A549 (cell line): Measurements from ENCODE around the gene FOSL1. TPM values are rescaled to one million over a fixed set of nuclear protein-coding genes. Genes with fewer than 3 reads are reported as not detected.

Experiments
- ATAC-seq, 2 experiments: fragments of 200-7000 bp in 1 of 2; fragments of >200 bp in 1 of 2; cut with Nextera tagmentation in 1 of 2; cut with Tn5 transposase in 1 of 2; 3 replicates each; pipeline versions ENCODE4 v1.8.0 to v1.9.1; 2018 to 2020; ENCODE audit warnings: mild to moderate bottlenecking in 1 of 2, moderate library complexity in 1 of 2
- CTCF ChIA-PET: fragments of 300-600 bp; sonication (Branson Sonifier 250); formaldehyde crosslinking; extraction: SDS; loops from one replicate; lab custom pipeline; 2021; ENCODE audit warnings: antibody characterized with exemption, inconsistent platforms; lab: Yijun Ruan, JAX
- POLR2A ChIA-PET: fragments of 350-600 bp; formaldehyde crosslinking; extraction: SDS; loops from one replicate; lab custom pipeline; 2021; ENCODE audit warnings: antibody characterized with exemption, inconsistent platforms; lab: Yijun Ruan, JAX
- DNase-seq, 2 experiments: peaks; one replicate each; pipeline versions ENCODE4 v3.0.0 to v3.0.0-alpha.2; 2011 to 2016; ENCODE audit warnings: low read depth in 1 of 2, low spot score in 1 of 2
- FAIRE-seq: peaks from 2 replicates; lab custom pipeline; 2011; peaks lifted over from hg19 to GRCh38; lab: Jason Lieb, UNC
- H3K27ac ChIP-seq, 2 experiments: fragments of >200 bp; sonication (Bioruptor Twin); formaldehyde crosslinking; 3 replicates each; pipeline ENCODE4 v1.5.1; 2016 to 2017
- H3K4me1 ChIP-seq: fragments of >200 bp; sonication (Bioruptor Twin); formaldehyde crosslinking; 3 replicates; pipeline ENCODE4 v1.6.1; 2016
- H3K4me2 ChIP-seq: fragments of >200 bp; sonication (Bioruptor Twin); formaldehyde crosslinking; 3 replicates; pipeline ENCODE4 v1.6.1; 2016
- H3K4me3 ChIP-seq: fragments of >200 bp; sonication (Bioruptor Twin); formaldehyde crosslinking; 3 replicates; pipeline ENCODE4 v1.5.1; 2016
- H3K9me3 ChIP-seq: fragments of >200 bp; sonication (Bioruptor Twin); formaldehyde crosslinking; 3 replicates; pipeline ENCODE4 v1.6.1; 2016
- CBX8 ChIP-seq: fragments of 200-600 bp; sonication (generic); IDR thresholded peaks from 2 replicates; pipeline ENCODE4 v1.6.1; 2016
- EHF ChIP-seq: fragments of 250-450 bp; sonication (Bioruptor Pico); IDR thresholded peaks from 2 replicates; pipeline ENCODE4 v1.5.0; 2020; ENCODE audit warnings: mild to moderate bottlenecking
- EHMT2 ChIP-seq: fragments of 200-600 bp; sonication (generic); IDR thresholded peaks from 2 replicates; pipeline ENCODE4 v1.6.1; 2016; ENCODE audit warnings: antibody characterized with exemption, low read depth, mild to moderate bottlenecking, moderate library complexity
- ESRRA ChIP-seq: fragments of 150-350 bp; IDR thresholded peaks from 2 replicates; pipeline ENCODE4 v1.6.1; 2014; ENCODE audit warnings: mild to moderate bottlenecking, low read length, borderline replicate concordance
- FOSB ChIP-seq: fragments of 250-450 bp; sonication (Bioruptor Pico); IDR thresholded peaks from 2 replicates; pipeline ENCODE4 v1.5.0; 2020; ENCODE audit warnings: mild to moderate bottlenecking, moderate library complexity
- FOSL2 ChIP-seq, 2 experiments: fragments of 450-650 bp in 1 of 2; fragments of >200 bp in 1 of 2; sonication (Bioruptor Twin) in 1 of 2; formaldehyde crosslinking; IDR thresholded peaks; 2 replicates each; pipeline versions ENCODE4 v1.5.0 to v1.6.1; 2016 to 2020; ENCODE audit warnings: mild to moderate bottlenecking in 1 of 2, moderate library complexity in 1 of 2
- HDAC2 ChIP-seq: fragments of 200-600 bp; sonication (generic); IDR thresholded peaks from 2 replicates; pipeline ENCODE4 v1.6.1; 2016
- HOXA7 ChIP-seq: fragments of 250-450 bp; sonication (Bioruptor Pico); IDR thresholded peaks from 2 replicates; pipeline ENCODE4 v1.5.0; 2020; ENCODE audit warnings: mild to moderate bottlenecking, moderate library complexity
- HOXB13 ChIP-seq: fragments of 250-450 bp; sonication (Bioruptor Pico); IDR thresholded peaks from 2 replicates; pipeline ENCODE4 v1.5.0; 2020; ENCODE audit warnings: low read depth, mild to moderate bottlenecking, moderate library complexity
- HOXB5 ChIP-seq: fragments of 250-450 bp; sonication (Bioruptor Pico); IDR thresholded peaks from 2 replicates; pipeline ENCODE4 v1.5.0; 2020; ENCODE audit warnings: mild to moderate bottlenecking, moderate library complexity
- JUN ChIP-seq, 2 experiments: fragments of >200 bp; sonication (Bioruptor Twin); formaldehyde crosslinking; IDR thresholded peaks; 2 replicates in 1 of 2; 3 replicates in 1 of 2; pipeline ENCODE4 v1.6.1; 2016 to 2017
- JUNB ChIP-seq: fragments of >200 bp; sonication (Bioruptor Twin); formaldehyde crosslinking; IDR thresholded peaks from 2 replicates; pipeline ENCODE4 v1.6.1; 2016
- KDM1A ChIP-seq: fragments of 200-600 bp; sonication (generic); IDR thresholded peaks from 2 replicates; pipeline ENCODE4 v1.6.1; 2016; ENCODE audit warnings: low read depth, mild to moderate bottlenecking
- KDM5A ChIP-seq: fragments of 200-600 bp; sonication (generic); IDR thresholded peaks from 2 replicates; pipeline ENCODE4 v1.6.1; 2016; ENCODE audit warnings: antibody characterized with exemption, mild to moderate bottlenecking
- MAFK ChIP-seq: fragments of 450-650 bp; IDR thresholded peaks from 2 replicates; pipeline ENCODE4 v1.6.1; 2014; ENCODE audit not compliant: partially characterized antibody
- MAZ ChIP-seq: fragments of 150-350 bp; IDR thresholded peaks from 2 replicates; pipeline ENCODE4 v1.6.1; 2014; ENCODE audit warnings: antibody characterized with exemption, low read depth, low read length, borderline replicate concordance
- MYC ChIP-seq: IDR thresholded peaks from 2 replicates; pipeline ENCODE4 v1.6.1; 2012; ENCODE audit warnings: mild to moderate bottlenecking, inconsistent platforms, low read length, improper control_type of control experiment, borderline replicate concordance
- NPAS2 ChIP-seq: fragments of 250-450 bp; sonication (Bioruptor Pico); IDR thresholded peaks from 2 replicates; pipeline ENCODE4 v1.8.0; 2022; ENCODE audit warnings: mild to moderate bottlenecking, moderate library complexity, borderline replicate concordance
- POLR2A ChIP-seq: IDR thresholded peaks from 2 replicates; pipeline ENCODE4 v1.6.1; 2012; ENCODE audit warnings: mild to moderate bottlenecking, low read length
- POLR2AphosphoS2 ChIP-seq: conservative IDR thresholded peaks from 2 replicates; pipeline ENCODE4 v1.6.1; 2012; ENCODE audit warnings: low read length, improper control_type of control experiment, inconsistent platforms
- RCOR1 ChIP-seq: fragments of 150-350 bp; IDR thresholded peaks from 2 replicates; pipeline ENCODE4 v1.6.1; 2014; ENCODE audit warnings: antibody characterized with exemption, low read length, low read depth
- RNF2 ChIP-seq: fragments of 200-600 bp; sonication (generic); IDR thresholded peaks from 2 replicates; pipeline ENCODE4 v1.6.1; 2016; ENCODE audit warnings: low read depth, mild to moderate bottlenecking, antibody characterized with exemption, moderate library complexity, borderline replicate concordance
- SMC3 ChIP-seq: fragments of >200 bp; sonication (Bioruptor Twin); formaldehyde crosslinking; IDR thresholded peaks from 3 replicates; pipeline ENCODE4 v1.6.1; 2018; ENCODE audit warnings: inconsistent platforms
- SREBF2 ChIP-seq: fragments of 450-650 bp; IDR thresholded peaks from 2 replicates; pipeline ENCODE4 v1.6.1; 2014; ENCODE audit warnings: mild to moderate bottlenecking, moderate library complexity
- TFCP2L1 ChIP-seq: fragments of 250-450 bp; sonication (Bioruptor Pico); IDR thresholded peaks from 2 replicates; pipeline ENCODE4 v1.5.0; 2021; ENCODE audit warnings: mild to moderate bottlenecking
- ZC3H11A ChIP-seq: fragments of 450-650 bp; IDR thresholded peaks from 2 replicates; pipeline ENCODE4 v1.6.1; 2014; ENCODE audit warnings: antibody characterized with exemption, mild to moderate bottlenecking
- ZFP36 ChIP-seq: fragments of 450-650 bp; IDR thresholded peaks from 2 replicates; pipeline ENCODE4 v1.6.1; 2014; ENCODE audit warnings: borderline replicate concordance; ENCODE audit not compliant: partially characterized antibody
- ZNF302 ChIP-seq: fragments of 250-450 bp; sonication (Bioruptor Pico); IDR thresholded peaks from 2 replicates; pipeline ENCODE4 v1.9.0; 2021; ENCODE audit warnings: inconsistent platforms, mild to moderate bottlenecking, moderate library complexity
- ZSCAN20 ChIP-seq: fragments of 250-450 bp; sonication (Bioruptor Pico); IDR thresholded peaks from 2 replicates; pipeline ENCODE4 v1.8.0; 2022; ENCODE audit warnings: mild to moderate bottlenecking, moderate library complexity
- WGBS: methylation state at CpG from one replicate; pipeline ENCODE4 v1.1.6; 2017; ENCODE audit errors: missing lambda C conversion rate; 5-methylcytosine and 5-hydroxymethylcytosine counted together
- polyA plus RNA-seq, 4 experiments: library from polyadenylated mRNA; depleted of rRNA in 3 of 4; stranded (reverse); fragments of >200 nt; fragmentation: RNase III in 1 of 4; extraction: RNeasy Plus Mini Kit Qiagen cat#74134 plus additional on column Dnase treatment in 1 of 4; gene quantifications; 2 replicates in 3 of 4; 3 replicates in 1 of 4; pipeline ENCODE4 v1.2.3, GENCODE V29; 2011 to 2017
- TF ChIP-seq, protein P1 (sequence below): fragments of >200 bp; sonication (Bioruptor Twin); formaldehyde crosslinking; IDR thresholded peaks from 3 replicates; pipeline ENCODE4 v1.6.1; 2016
- TF ChIP-seq, protein P2 (sequence below): IDR thresholded peaks from 2 replicates; pipeline ENCODE4 v1.6.1; 2012; ENCODE audit warnings: low read depth, borderline replicate concordance
- TF ChIP-seq, protein P3 (sequence below): IDR thresholded peaks from 2 replicates; pipeline ENCODE4 v1.6.1; 2012
- TF ChIP-seq, protein P4 (sequence below): fragments of 250-450 bp; sonication (Bioruptor Pico); IDR thresholded peaks from 2 replicates; pipeline ENCODE4 v1.5.0; 2020; ENCODE audit warnings: low read depth, mild to moderate bottlenecking, moderate library complexity
- TF ChIP-seq, protein P5 (sequence below): fragments of 450-650 bp; IDR thresholded peaks from 2 replicates; pipeline ENCODE4 v1.6.1; 2014; ENCODE audit warnings: antibody characterized with exemption
- TF ChIP-seq, protein P6 (sequence below): fragments of 150-350 bp; IDR thresholded peaks from 2 replicates; pipeline ENCODE4 v1.6.1; 2014; ENCODE audit warnings: low read depth, mild to moderate bottlenecking, low read length

FOSL1 gene
- polyA plus RNA-seq, 2 of the 4 experiments (the other 2 are of a cell fraction) = 6.7 to 24.1 TPM

DNA sequence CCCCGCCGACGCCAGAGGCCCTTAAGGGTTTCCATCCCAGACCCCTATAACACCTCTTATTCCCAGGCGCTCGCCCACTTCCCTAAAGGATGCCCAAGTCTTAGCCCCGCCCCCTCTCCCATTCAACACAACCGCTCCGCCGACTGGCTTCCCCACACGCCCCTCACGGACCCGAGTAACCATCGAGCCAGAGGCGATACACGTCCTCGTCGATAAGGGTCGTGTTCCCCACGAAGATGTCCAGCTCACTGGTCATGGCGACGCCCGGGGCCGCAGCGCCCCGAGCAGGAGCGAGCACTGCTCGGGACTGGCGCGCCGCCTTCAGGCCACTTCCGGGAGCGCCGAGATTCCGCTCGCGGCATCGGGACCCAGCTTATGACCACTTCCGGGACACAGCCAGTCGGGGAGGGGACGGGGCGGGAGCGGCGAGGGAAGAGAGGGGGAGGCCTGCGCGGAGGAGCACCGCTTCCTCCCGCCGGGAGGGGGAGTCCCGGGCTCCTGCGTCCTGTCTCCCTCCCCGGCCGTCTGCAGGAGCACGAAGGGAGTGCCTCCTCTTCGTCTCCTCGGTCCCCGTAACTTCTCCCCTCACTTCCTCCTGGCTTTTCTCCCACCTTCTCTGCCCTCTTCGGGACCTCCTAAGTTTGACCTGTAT is 11.9 kb downstream of the FOSL1 start, which contains the start of gene FIBP:
TSS of gene FIBP (minus strand) at position 309 of the 652 bp plus-strand sequence. CDS start at position 256, 53 bp downstream.
- ATAC-seq (peak; percentile 43 to 73), FAIRE-seq (no peak), DNase-seq (peak; percentile 97)
- Histone ChIP-seq H3K4me3 (peak within 1 kb of the TSS; percentile 72), H3K9me3 (no peaks in the 10 kb centered on the region), H3K27ac (peak within 1 kb of the TSS; percentile 93 to 96), H3K4me1 (peaks cover 50% of the 10 kb centered on the region), H3K4me2 (peak within 1 kb of the TSS; percentile 97)
- ChIA-PET CTCF (interaction anchor here (0.5 to 20.5 kb wide), 39 partner anchors 10 to 412 kb away, joined by 3 to 618 read pairs (median 5); partner anchors contain the start of genes C11orf68, CFL1, CTSW and DRAP1), POLR2A (interaction anchor here (0.6 to 4.3 kb wide), 28 partner anchors 11 to 1881 kb away, joined by 3 to 36 read pairs (median 6); partner anchors contain the start of genes C11orf68, CFL1, FOSL1 and PCNX3)
- WGBS = under 1% methylated on average over 18 of the region's 57 CpGs
- TF ChIP-seq, protein P1, sequence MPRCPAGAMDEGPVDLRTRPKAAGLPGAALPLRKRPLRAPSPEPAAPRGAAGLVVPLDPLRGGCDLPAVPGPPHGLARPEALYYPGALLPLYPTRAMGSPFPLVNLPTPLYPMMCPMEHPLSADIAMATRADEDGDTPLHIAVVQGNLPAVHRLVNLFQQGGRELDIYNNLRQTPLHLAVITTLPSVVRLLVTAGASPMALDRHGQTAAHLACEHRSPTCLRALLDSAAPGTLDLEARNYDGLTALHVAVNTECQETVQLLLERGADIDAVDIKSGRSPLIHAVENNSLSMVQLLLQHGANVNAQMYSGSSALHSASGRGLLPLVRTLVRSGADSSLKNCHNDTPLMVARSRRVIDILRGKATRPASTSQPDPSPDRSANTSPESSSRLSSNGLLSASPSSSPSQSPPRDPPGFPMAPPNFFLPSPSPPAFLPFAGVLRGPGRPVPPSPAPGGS = peak; percentile 88
- TF ChIP-seq, protein P2, sequence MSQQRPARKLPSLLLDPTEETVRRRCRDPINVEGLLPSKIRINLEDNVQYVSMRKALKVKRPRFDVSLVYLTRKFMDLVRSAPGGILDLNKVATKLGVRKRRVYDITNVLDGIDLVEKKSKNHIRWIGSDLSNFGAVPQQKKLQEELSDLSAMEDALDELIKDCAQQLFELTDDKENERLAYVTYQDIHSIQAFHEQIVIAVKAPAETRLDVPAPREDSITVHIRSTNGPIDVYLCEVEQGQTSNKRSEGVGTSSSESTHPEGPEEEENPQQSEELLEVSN = no peak
- peak; percentile 75; the same call in 1 of the 2 replicates for TF ChIP-seq HOXA7
- no peak for TF ChIP-seq KDM1A
- no peak for TF ChIP-seq JUNB
- TF ChIP-seq EHMT2 = no peak
- TF ChIP-seq, protein P3, sequence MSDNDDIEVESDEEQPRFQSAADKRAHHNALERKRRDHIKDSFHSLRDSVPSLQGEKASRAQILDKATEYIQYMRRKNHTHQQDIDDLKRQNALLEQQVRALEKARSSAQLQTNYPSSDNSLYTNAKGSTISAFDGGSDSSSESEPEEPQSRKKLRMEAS = peak; percentile 75; the same call in 1 of the 2 replicates
- peak; percentile 27; the same call in 1 of the 2 replicates for TF ChIP-seq MYC
- TF ChIP-seq, protein P4, sequence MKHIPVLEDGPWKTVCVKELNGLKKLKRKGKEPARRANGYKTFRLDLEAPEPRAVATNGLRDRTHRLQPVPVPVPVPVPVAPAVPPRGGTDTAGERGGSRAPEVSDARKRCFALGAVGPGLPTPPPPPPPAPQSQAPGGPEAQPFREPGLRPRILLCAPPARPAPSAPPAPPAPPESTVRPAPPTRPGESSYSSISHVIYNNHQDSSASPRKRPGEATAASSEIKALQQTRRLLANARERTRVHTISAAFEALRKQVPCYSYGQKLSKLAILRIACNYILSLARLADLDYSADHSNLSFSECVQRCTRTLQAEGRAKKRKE = peak; percentile 16; the same call in 1 of the 2 replicates
- no peak for TF ChIP-seq HOXB5
- peak; percentile 62 for TF ChIP-seq MAZ
- no peak for TF ChIP-seq ZSCAN20 (CRISPR knock-in tag)
- TF ChIP-seq ZC3H11A = no peak
- TF ChIP-seq TFCP2L1 (CRISPR knock-in tag) = peak; percentile 93; the same call in 1 of the 2 replicates
- TF ChIP-seq FOSL2 (IDR thresholded peaks at IDR 0.05) = no peak
- TF ChIP-seq FOSL2 (CRISPR knock-in tag; IDR thresholded peaks at IDR 0.05) = peak; percentile 44
- peak; percentile 65 for TF ChIP-seq SMC3
- no peak for TF ChIP-seq NPAS2 (CRISPR knock-in tag)
- TF ChIP-seq ZNF302 (CRISPR knock-in tag) = no peak
- TF ChIP-seq, protein P5, sequence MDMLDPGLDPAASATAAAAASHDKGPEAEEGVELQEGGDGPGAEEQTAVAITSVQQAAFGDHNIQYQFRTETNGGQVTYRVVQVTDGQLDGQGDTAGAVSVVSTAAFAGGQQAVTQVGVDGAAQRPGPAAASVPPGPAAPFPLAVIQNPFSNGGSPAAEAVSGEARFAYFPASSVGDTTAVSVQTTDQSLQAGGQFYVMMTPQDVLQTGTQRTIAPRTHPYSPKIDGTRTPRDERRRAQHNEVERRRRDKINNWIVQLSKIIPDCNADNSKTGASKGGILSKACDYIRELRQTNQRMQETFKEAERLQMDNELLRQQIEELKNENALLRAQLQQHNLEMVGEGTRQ = no peak
- TF ChIP-seq EHF (CRISPR knock-in tag) = peak; percentile 98
- peak; percentile 48 to 87; a peak in 4 of 5 replicates for TF ChIP-seq JUN (IDR thresholded peaks at IDR 0.05)
- TF ChIP-seq POLR2A = peak; percentile 91
- TF ChIP-seq KDM5A = no peak
- no peak for TF ChIP-seq ZFP36
- TF ChIP-seq, protein P6, sequence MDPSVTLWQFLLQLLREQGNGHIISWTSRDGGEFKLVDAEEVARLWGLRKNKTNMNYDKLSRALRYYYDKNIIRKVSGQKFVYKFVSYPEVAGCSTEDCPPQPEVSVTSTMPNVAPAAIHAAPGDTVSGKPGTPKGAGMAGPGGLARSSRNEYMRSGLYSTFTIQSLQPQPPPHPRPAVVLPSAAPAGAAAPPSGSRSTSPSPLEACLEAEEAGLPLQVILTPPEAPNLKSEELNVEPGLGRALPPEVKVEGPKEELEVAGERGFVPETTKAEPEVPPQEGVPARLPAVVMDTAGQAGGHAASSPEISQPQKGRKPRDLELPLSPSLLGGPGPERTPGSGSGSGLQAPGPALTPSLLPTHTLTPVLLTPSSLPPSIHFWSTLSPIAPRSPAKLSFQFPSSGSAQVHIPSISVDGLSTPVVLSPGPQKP = no peak
- TF ChIP-seq RNF2 = no peak
- TF ChIP-seq ESRRA = no peak; the same call in 1 of the 2 replicates
- no peak for TF ChIP-seq CBX8
- no peak for TF ChIP-seq MAFK
- TF ChIP-seq RCOR1 = no peak
- no peak for TF ChIP-seq HDAC2
- no peak for TF ChIP-seq HOXB13 (CRISPR knock-in tag)
- TF ChIP-seq FOSB (CRISPR knock-in tag) = no peak
- 0 out of 2 replicates have a peak, but pooled peaks have one; percentile 75 for TF ChIP-seq POLR2AphosphoS2
- no peak for TF ChIP-seq SREBF2
